Measurements from ENCODE around the gene CYTH2.
A peak's percentile ranks its signal among the peaks of the same experiment; 100 is the strongest.

The CYTH2 gene

GRCh38 chr19:48498595-48499311 is 29.6 kb downstream of the CYTH2 start:
- no peaks in the 10 kb centered on the region for H3K4me1 ChIP-seq (ENCODE audit: insufficient read depth, low read length)
- no peaks in the 10 kb centered on the region for H3K9me3 ChIP-seq (ENCODE audit: low read length)
- no peak overlapping the region for H2AFZ ChIP-seq (ENCODE audit: low read depth, low read length)
- H3K27me3 ChIP-seq (ENCODE audit: insufficient read depth, low read length) = peaks cover 37% of the 10 kb centered on the region
- no peak overlapping the region for H3K4me3 ChIP-seq (ENCODE audit: low read length)
- no peaks in the 10 kb centered on the region for H3K36me3 ChIP-seq (ENCODE audit: insufficient read depth, low read length)

DNA sequence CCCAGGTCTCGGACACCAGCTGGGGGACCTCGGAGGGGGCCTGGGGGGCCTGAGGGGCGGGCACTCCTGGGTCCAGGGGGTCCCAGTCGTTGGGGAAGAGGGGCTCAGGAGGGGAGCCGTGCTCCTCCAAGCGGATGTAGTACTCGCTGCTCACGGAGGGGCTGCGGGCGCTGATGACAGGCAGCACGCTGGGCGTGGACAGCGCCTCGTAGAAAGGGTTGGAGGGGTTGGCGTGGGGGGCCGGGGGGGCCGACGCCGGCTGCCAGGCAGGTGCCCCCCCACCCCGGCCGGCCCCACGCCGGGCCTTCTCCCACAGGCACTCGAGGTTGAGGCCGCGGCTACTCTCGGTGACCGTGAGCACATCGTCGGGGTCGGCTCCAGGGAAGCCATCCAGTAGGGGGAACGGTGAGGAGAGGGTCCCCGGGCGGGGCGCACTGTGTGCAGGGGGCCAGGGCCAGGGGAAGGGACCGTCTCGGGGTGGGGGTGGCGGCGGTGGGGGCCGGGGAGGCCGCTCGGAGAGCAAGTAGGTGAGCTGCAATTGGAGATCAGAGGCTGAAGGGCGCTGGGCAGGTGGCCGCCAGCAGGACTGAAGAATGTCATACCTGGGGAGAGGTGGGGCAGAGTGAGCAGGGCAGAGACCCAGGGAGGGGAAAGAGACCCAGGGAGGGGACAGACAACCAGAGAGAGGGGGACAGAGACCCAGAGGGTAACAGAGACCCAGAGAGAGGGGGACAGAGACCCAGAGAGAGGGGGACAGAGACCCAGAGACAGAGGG is 30.3 kb downstream of the CYTH2 start:
- no peak overlapping the region for H2AFZ ChIP-seq (ENCODE audit: low read depth, low read length)
- H3K4me3 ChIP-seq (ENCODE audit: low read length) = no peak overlapping the region
- H3K27me3 ChIP-seq (ENCODE audit: insufficient read depth, low read length) = peaks cover 33% of the 10 kb centered on the region
- H3K36me3 ChIP-seq (ENCODE audit: insufficient read depth, low read length) = no peaks in the 10 kb centered on the region
- H3K9me3 ChIP-seq (ENCODE audit: low read length) = no peaks in the 10 kb centered on the region
- no peaks in the 10 kb centered on the region for H3K4me1 ChIP-seq (ENCODE audit: insufficient read depth, low read length)

- Histone ChIP-seq H3K27me3 (ENCODE audit: insufficient read depth, low read length) (peaks cover 29% of the 10 kb centered on the region), H3K4me3 (ENCODE audit: low read length) (no peak overlapping the region), H3K4me1 (ENCODE audit: insufficient read depth, low read length) (no peaks in the 10 kb centered on the region), H2AFZ (ENCODE audit: low read depth, low read length) (no peak overlapping the region), H3K9me3 (ENCODE audit: low read length) (no peaks in the 10 kb centered on the region), H3K36me3 (ENCODE audit: insufficient read depth, low read length) (no peaks in the 10 kb centered on the region)
Observed at GRCh38 chr19:48500830-48501493, 31.8 kb downstream of the CYTH2 start.

DNA sequence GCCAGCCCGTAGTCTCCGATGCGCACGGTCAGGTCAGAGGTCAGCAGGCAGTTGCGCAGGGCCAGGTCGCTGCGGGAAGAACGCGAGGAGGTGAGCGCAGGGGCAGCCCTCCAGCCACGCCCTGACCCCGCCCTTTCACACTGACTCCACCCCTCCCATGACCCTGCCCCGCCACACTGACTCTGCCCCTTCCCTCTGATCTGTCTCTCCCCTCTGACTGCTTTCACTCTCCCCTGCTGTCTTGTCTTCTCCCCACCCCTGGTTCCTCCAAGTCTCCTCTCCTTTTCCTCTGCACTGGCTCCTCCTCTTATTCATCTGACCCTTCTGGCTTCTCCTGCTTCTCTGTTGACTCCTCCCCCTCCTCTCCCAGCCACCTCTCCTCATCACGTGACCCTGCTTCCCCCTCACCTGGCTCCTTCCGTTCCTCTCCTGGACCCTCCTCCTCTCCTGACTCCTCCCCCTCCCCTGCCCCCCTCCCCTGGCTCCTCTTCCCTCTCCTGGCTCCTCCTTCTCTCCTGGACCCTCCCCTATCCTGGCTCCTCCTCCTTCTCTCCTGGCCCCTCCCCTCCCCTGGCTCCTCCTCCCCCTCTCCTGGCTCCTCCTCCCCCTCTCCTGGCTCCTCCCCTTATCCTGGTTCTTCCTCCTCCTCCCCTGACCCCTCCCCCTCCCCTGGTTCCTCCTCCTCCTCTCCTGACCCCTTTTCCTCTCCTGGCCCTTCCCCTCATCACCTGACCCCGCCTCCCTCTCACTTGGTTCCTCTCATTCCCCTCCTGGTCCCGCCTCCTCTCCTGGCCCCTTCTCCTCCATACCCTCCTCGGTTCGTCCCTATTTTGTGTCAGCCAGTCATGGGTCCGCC is 32.6 kb downstream of the CYTH2 start:
- no peak overlapping the region for H2AFZ ChIP-seq (ENCODE audit: low read depth, low read length)
- no peak overlapping the region for H3K4me3 ChIP-seq (ENCODE audit: low read length)
- no peaks in the 10 kb centered on the region for H3K36me3 ChIP-seq (ENCODE audit: insufficient read depth, low read length)
- H3K27me3 ChIP-seq (ENCODE audit: insufficient read depth, low read length) = peaks cover 29% of the 10 kb centered on the region
- no peaks in the 10 kb centered on the region for H3K4me1 ChIP-seq (ENCODE audit: insufficient read depth, low read length)
- no peaks in the 10 kb centered on the region for H3K9me3 ChIP-seq (ENCODE audit: low read length)

- H3K27me3 ChIP-seq (ENCODE audit: insufficient read depth, low read length) = peaks cover 23% of the 10 kb centered on the region
- H2AFZ ChIP-seq (ENCODE audit: low read depth, low read length) = no peak overlapping the region
- H3K4me3 ChIP-seq (ENCODE audit: low read length) = no peak overlapping the region
- no peaks in the 10 kb centered on the region for H3K36me3 ChIP-seq (ENCODE audit: insufficient read depth, low read length)
- no peaks in the 10 kb centered on the region for H3K4me1 ChIP-seq (ENCODE audit: insufficient read depth, low read length)
- H3K9me3 ChIP-seq (ENCODE audit: low read length) = no peaks in the 10 kb centered on the region
Observed at GRCh38 chr19:48502350-48503018, 33.3 kb downstream of the CYTH2 start.

GRCh38 chr19:48506138-48506733 is 37.1 kb downstream of the CYTH2 start:
- H2AFZ ChIP-seq (ENCODE audit: low read depth, low read length) = no peak overlapping the region
- no peaks in the 10 kb centered on the region for H3K9me3 ChIP-seq (ENCODE audit: low read length)
- peaks cover 13% of the 10 kb centered on the region for H3K27me3 ChIP-seq (ENCODE audit: insufficient read depth, low read length)
- H3K4me1 ChIP-seq (ENCODE audit: insufficient read depth, low read length) = peaks cover 4% of the 10 kb centered on the region
- no peaks in the 10 kb centered on the region for H3K36me3 ChIP-seq (ENCODE audit: insufficient read depth, low read length)
- H3K4me3 ChIP-seq (ENCODE audit: low read length) = no peak overlapping the region

DNA sequence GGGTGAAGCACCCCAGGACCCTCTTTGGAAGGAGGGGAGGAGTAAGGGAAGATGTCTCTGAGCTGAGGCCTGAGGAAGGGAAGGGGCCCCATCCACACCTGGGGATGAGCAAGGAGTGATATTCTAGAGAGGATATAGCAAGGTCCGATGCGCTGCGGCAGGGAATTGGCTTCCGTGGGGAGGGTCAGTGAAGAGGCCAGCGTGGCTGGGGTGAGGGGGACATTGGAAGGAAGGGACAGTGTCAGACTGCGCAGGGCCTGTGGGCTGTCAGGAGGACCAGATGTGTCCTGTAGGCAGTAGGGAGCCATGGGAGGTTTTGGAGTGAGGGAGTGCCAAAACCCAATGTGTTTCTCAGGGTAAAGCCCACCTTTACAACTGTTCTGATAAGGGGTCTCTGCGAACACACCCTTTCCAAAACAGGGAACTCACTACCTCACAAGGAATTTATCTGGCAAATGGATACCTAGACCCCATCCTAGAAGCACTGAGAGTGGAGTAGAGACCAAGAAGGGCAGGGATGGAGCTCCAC is 38.8 kb downstream of the CYTH2 start:
- Histone ChIP-seq H3K27me3 (ENCODE audit: insufficient read depth, low read length) (peaks cover 14% of the 10 kb centered on the region), H3K4me3 (ENCODE audit: low read length) (no peak overlapping the region), H3K36me3 (ENCODE audit: insufficient read depth, low read length) (no peaks in the 10 kb centered on the region), H2AFZ (ENCODE audit: low read depth, low read length) (no peak overlapping the region), H3K4me1 (ENCODE audit: insufficient read depth, low read length) (peaks cover 8% of the 10 kb centered on the region), H3K9me3 (ENCODE audit: low read length) (no peaks in the 10 kb centered on the region)

DNA sequence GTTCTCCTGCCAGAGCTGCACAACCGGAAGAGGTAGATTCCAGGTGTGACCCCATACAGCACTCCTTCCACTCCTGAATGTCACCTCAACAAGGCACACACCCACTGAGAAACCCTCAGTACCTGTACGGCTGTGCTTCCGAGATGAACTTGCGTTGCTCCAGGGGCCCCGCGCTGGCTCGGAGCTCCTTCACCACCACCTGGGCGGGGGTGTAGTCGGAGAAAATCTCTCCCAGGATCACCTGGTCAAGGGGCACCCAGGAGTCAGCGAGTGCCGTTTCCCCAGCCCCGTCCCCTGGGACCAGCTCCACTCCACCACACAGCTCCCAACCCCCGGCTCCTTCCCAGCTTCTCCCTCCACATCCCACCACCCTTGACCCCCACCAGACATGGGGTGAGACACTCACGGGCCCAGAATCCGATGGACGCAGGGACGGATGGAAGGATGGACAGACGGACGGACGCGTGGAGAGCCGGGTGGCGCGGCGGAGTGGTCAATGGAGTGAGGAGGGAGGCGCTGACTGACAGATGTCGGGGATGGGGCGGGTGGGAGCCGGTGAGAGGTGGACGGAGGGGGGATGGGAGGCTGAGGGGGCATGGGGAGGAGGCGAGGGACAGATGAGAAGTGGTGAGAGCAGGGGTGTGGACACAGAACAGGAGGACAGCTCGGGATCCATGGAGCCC is 39.7 kb downstream of the CYTH2 start:
- H3K36me3 ChIP-seq (ENCODE audit: insufficient read depth, low read length) = no peaks in the 10 kb centered on the region
- peaks cover 14% of the 10 kb centered on the region for H3K27me3 ChIP-seq (ENCODE audit: insufficient read depth, low read length)
- no peak overlapping the region for H2AFZ ChIP-seq (ENCODE audit: low read depth, low read length)
- H3K4me1 ChIP-seq (ENCODE audit: insufficient read depth, low read length) = peaks cover 13% of the 10 kb centered on the region
- H3K4me3 ChIP-seq (ENCODE audit: low read length) = no peak overlapping the region
- no peaks in the 10 kb centered on the region for H3K9me3 ChIP-seq (ENCODE audit: low read length)

DNA sequence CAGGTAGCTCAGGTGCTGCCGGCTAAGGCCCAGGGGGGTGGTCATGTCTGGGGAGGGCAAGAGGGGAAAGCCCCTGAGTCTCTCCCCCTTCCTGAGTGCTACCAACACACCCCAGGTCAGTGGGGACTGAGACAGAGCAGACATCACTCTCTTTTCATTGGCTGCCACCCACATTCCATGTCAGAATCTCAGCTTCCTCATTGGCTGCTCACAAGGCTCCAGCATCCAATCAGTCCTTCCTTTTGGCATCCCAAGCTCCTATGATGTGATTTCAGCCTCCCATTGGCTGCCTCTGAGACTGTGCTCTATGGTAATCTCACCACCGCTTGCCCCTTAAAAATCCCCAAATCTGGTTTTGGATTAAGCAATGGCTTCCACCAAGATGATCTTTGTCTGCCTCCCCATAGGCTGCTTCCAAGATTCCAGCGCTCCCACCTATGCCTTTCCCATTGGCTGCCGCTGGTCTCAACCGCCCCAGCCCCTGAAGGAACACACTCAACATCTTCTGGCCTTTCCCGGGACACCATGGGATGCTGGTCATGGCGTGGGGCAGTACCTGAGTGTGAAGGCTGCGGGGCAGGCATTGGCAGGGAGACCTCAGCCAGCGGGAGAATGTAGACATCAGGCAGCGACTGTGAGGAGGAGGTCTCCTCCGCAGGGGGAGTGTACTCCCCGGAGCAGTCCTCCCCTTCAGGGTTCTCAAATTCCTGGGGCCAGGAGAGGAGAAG is 40.5 kb downstream of the CYTH2 start:
- Histone ChIP-seq H3K4me1 (ENCODE audit: insufficient read depth, low read length) (peaks cover 13% of the 10 kb centered on the region), H3K36me3 (ENCODE audit: insufficient read depth, low read length) (no peaks in the 10 kb centered on the region), H3K9me3 (ENCODE audit: low read length) (no peaks in the 10 kb centered on the region), H3K4me3 (ENCODE audit: low read length) (no peak overlapping the region), H3K27me3 (ENCODE audit: insufficient read depth, low read length) (peaks cover 11% of the 10 kb centered on the region), H2AFZ (ENCODE audit: low read depth, low read length) (no peak overlapping the region)

DNA sequence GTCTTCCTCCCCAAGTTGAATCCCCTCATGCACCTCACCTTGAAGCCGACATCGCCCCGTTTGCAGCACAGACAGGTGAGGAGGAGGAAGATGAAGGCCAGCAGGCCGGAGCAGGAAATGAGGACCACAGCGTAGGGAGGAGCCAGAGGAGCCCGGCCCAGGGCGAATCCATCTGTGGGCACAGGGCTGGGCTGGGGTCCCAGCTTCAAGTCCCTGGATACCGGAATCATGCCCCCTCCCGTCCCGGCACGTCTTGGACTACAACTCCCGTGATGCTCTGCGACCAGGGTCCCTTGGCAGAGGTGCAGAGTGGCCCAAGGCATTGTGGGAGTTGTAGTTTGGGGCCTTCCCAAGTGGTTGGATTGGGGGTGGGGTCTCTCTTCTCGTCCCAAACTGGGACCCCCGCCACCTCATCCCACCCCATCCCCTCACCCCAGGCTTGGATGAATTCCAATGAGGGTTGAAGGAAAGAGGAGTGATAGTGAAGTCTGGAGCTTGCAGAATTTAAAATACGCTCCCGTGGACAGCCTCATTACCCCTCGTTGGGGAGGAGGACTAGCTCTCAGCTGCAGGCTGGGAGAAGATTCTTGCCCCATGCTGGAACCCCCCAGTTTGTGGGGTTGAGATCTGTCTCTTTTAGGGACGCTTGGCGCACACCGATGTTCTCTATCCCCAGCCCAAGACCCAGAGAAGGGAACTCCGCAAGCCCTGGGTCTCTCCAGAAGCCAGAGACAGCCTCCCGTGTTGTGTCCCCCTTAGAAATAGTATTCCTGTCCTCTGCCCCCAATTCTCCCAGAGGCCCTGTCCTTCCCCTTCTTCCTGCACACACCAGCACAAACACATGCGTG is 41.5 kb downstream of the CYTH2 start:
- H3K4me1 ChIP-seq (ENCODE audit: insufficient read depth, low read length) = peaks cover 13% of the 10 kb centered on the region
- peaks cover 11% of the 10 kb centered on the region for H3K27me3 ChIP-seq (ENCODE audit: insufficient read depth, low read length)
- no peaks in the 10 kb centered on the region for H3K9me3 ChIP-seq (ENCODE audit: low read length)
- H3K4me3 ChIP-seq (ENCODE audit: low read length) = peak overlapping the region; percentile 37
- no peaks in the 10 kb centered on the region for H3K36me3 ChIP-seq (ENCODE audit: insufficient read depth, low read length)
- no peak overlapping the region for H2AFZ ChIP-seq (ENCODE audit: low read depth, low read length)

Measured in neuron (in vitro differentiated cells).